ENCODE results near the gene DDA1.

DDA1 gene

DNA sequence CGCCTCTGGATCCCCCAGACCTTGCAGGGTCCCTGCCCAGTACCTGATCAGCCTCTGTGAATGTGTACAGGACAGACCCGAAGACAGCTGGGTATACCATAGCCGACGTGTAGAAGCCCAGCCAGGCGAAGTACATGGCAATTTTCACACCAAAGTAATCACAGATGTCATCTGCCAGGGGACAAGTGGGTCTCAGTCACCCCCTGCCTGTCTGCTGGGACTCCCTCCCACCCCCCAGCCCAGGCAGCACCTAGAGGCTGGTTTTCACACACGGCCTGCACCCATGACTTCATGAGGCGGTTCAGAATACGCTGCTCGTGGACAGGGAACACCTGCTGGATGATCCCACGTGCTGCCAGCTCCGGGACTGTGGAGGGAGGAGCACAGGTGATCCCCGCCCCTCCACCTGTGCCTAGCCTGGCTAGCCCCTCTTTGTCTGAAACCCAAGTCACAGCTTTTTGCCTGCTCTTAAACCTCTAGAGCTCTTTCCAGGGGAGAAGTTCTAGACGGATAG, 21.7 kb downstream of the DDA1 start:
- TF ChIP-seq FOXP2 (optimal IDR thresholded peaks at IDR 0.05; ENCODE audit: borderline replicate concordance, extremely low read depth, extremely low read length, insufficient read depth): no peak
- no peak for TF ChIP-seq POLR2AphosphoS5 (IDR thresholded peaks at IDR 0.05; ENCODE audit: low read depth, low read length)
- TF ChIP-seq, protein P1, sequence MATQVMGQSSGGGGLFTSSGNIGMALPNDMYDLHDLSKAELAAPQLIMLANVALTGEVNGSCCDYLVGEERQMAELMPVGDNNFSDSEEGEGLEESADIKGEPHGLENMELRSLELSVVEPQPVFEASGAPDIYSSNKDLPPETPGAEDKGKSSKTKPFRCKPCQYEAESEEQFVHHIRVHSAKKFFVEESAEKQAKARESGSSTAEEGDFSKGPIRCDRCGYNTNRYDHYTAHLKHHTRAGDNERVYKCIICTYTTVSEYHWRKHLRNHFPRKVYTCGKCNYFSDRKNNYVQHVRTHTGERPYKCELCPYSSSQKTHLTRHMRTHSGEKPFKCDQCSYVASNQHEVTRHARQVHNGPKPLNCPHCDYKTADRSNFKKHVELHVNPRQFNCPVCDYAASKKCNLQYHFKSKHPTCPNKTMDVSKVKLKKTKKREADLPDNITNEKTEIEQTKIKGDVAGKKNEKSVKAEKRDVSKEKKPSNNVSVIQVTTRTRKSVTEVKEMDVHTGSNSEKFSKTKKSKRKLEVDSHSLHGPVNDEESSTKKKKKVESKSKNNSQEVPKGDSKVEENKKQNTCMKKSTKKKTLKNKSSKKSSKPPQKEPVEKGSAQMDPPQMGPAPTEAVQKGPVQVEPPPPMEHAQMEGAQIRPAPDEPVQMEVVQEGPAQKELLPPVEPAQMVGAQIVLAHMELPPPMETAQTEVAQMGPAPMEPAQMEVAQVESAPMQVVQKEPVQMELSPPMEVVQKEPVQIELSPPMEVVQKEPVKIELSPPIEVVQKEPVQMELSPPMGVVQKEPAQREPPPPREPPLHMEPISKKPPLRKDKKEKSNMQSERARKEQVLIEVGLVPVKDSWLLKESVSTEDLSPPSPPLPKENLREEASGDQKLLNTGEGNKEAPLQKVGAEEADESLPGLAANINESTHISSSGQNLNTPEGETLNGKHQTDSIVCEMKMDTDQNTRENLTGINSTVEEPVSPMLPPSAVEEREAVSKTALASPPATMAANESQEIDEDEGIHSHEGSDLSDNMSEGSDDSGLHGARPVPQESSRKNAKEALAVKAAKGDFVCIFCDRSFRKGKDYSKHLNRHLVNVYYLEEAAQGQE (IDR thresholded peaks at IDR 0.05; ENCODE audit: insufficient read depth in 1 of 2, low read depth in 2 of 2, low read length in 2 of 2): no peak
- no peak for TF ChIP-seq SIN3A (IDR thresholded peaks at IDR 0.05; ENCODE audit: borderline replicate concordance, insufficient read depth, low read length)
- no peak for TF ChIP-seq TAF1 (IDR thresholded peaks at IDR 0.05; ENCODE audit: borderline replicate concordance, insufficient read depth, low read length)

DNA sequence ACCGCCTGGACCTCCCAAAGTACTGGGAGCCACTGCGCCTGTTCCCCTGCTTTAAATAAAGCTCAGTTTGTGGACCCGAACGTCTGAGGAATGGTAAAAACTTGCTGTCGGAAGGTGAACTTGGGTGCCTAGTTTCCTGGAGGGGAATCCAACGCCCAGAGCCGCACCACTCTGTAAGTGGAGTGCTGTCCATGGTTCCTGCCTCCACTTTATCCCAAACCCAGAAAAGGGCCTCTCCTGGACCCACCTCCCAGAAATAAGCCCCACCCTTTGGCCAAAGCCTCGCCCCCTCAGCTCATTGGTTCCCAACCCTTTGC, 23.0 kb downstream of the DDA1 start:
- TF ChIP-seq TAF1 (IDR thresholded peaks at IDR 0.05; ENCODE audit: borderline replicate concordance, insufficient read depth, low read length): no peak
- no peak for TF ChIP-seq SIN3A (IDR thresholded peaks at IDR 0.05; ENCODE audit: borderline replicate concordance, insufficient read depth, low read length)
- no peak for TF ChIP-seq POLR2AphosphoS5 (IDR thresholded peaks at IDR 0.05; ENCODE audit: low read depth, low read length)
- no peak for TF ChIP-seq FOXP2 (optimal IDR thresholded peaks at IDR 0.05; ENCODE audit: borderline replicate concordance, extremely low read depth, extremely low read length, insufficient read depth)
- TF ChIP-seq, protein P1 (IDR thresholded peaks at IDR 0.05; ENCODE audit: insufficient read depth in 1 of 2, low read depth in 2 of 2, low read length in 2 of 2): peak; percentile 56 to 84

DNA sequence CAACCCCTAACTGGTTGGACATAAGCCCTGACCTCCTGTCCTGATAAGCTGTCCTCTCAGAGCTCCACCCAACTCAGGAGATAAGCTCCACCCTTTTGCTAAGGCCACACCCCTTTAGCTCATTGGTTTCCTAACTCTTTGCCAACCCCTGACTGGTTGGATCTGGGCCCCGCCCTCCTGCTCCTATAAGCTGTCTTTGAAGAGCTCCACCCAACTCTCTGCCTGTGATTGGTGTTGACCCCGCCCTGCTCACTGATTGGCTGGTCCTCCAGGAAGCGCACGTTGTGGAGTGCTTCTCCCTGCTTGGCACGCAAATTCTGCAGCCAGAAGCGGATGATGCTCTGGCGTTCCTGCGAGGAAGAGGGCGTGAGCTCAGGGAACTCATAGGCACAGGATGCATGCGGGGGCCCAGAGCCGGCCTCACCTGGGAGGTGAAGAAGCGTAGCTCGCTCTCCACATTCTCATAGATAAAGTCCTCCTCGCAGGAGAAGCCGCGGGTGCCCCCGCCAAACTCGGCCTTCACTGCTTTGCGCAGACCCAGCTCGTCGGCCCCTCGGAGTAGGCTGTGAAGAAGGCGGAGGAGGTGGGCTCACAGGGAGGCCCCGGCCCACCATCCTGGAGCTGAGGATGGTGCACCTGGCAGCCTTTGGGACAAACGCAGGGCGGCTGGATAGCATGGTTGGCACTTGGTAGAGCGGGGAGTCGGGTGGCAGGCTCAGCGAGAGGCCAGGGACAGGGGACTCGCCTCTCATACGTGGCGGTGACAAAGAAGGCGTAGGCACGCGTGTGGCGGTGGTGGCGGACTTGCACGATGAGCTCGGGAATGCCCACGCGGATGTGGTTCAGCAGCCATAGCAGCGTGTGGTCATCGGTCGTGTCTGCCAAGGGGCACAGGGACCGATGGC, 23.6 kb downstream of the DDA1 start:
- TF ChIP-seq SIN3A (IDR thresholded peaks at IDR 0.05; ENCODE audit: borderline replicate concordance, insufficient read depth, low read length): no peak
- TF ChIP-seq, protein P1 (IDR thresholded peaks at IDR 0.05; ENCODE audit: insufficient read depth in 1 of 2, low read depth in 2 of 2, low read length in 2 of 2): no peak

DNA sequence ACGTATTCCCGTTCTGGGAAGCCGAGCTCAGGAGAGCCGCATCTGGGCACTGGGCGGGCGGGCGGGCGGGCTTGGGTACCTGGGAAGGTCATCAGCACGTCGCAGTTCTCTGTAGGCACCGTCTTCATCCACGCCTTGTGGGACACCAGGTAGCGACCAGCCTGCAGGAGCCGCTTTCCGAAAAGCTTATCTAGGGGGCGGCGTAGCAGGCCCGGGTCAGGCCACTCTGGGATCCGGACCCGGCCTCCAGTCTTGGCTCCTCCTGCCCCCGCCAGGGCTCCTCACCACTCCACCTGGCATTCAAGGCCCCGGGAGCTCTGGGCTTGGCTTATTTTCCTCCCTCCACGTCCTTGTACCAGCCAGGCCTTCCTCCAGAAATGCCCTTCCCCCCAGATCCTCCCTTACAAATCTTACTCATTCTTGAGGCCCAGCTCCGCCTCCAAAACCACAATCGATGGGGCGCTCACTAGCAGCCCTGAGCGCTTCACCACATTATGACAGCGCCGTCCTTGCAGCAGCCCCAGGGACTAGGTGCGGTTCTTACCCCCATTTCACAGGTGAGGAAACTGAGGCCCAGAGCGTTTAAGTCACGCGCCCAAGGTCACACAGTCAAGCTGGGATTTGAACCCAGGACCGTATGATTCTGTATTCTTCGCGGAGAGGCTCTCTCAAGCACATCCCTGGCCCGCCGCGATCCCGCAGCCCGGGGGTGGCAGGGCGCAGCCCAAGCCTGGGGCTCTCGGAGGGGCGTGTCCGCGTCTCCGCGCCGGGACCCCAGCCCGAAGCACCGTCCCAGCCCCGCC, 24.4 kb downstream of the DDA1 start:
- TF ChIP-seq FOXP2 (optimal IDR thresholded peaks at IDR 0.05; ENCODE audit: borderline replicate concordance, extremely low read depth, extremely low read length, insufficient read depth) (no peak), SIN3A (IDR thresholded peaks at IDR 0.05; ENCODE audit: borderline replicate concordance, insufficient read depth, low read length) (no peak), TAF1 (IDR thresholded peaks at IDR 0.05; ENCODE audit: borderline replicate concordance, insufficient read depth, low read length) (no peak), POLR2AphosphoS5 (IDR thresholded peaks at IDR 0.05; ENCODE audit: low read depth, low read length) (no peak)
- TF ChIP-seq, protein P1 (IDR thresholded peaks at IDR 0.05; ENCODE audit: insufficient read depth in 1 of 2, low read depth in 2 of 2, low read length in 2 of 2): no peak

Measured in PFSK-1 (cell line).